ENCODE data around the gene C9orf85.

GRCh38 chr9:71901695-71902597 is 9.5 kb upstream of the C9orf85 start:
- TF ChIP-seq, protein P1, sequence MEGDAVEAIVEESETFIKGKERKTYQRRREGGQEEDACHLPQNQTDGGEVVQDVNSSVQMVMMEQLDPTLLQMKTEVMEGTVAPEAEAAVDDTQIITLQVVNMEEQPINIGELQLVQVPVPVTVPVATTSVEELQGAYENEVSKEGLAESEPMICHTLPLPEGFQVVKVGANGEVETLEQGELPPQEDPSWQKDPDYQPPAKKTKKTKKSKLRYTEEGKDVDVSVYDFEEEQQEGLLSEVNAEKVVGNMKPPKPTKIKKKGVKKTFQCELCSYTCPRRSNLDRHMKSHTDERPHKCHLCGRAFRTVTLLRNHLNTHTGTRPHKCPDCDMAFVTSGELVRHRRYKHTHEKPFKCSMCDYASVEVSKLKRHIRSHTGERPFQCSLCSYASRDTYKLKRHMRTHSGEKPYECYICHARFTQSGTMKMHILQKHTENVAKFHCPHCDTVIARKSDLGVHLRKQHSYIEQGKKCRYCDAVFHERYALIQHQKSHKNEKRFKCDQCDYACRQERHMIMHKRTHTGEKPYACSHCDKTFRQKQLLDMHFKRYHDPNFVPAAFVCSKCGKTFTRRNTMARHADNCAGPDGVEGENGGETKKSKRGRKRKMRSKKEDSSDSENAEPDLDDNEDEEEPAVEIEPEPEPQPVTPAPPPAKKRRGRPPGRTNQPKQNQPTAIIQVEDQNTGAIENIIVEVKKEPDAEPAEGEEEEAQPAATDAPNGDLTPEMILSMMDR (IDR thresholded peaks at IDR 0.05; ENCODE audit: low read length): peak; percentile 37
- no peak for TF ChIP-seq EZH2 (IDR thresholded peaks at IDR 0.05; ENCODE audit: borderline replicate concordance, low read length)
